Panc1 (cell line): ENCODE data around the gene C12orf43. TPM values are rescaled to one million over a fixed set of nuclear protein-coding genes. Genes with fewer than 3 reads are reported as not detected.

Source experiments
- ATAC-seq: fragments of 200-7000 bp; cut with Tn5 transposase; 2 replicates; pipeline ENCODE4 v1.9.1; 2020; ENCODE audit warnings: mild to moderate bottlenecking, moderate library complexity
- BruUV-seq: library from RNA; stranded (reverse); fragments of 400-500 nt; replicated peaks from 2 replicates; lab custom pipeline; 2021; lab: Mats Ljungman, UMichigan
- CTCF ChIA-PET: fragments of 300-600 bp; sonication (Branson Sonifier 250); formaldehyde crosslinking; loops from one replicate; lab custom pipeline; 2022; ENCODE audit warnings: antibody characterized with exemption; lab: Charles Lee
- POLR2A ChIA-PET: fragments of 300-600 bp; sonication (Branson Sonifier 250); formaldehyde crosslinking; loops from one replicate; lab custom pipeline; 2022; ENCODE audit warnings: antibody characterized with exemption; lab: Charles Lee
- DNase-seq: peaks from one replicate; pipeline ENCODE4 v3.0.0-alpha.2; 2010; ENCODE audit warnings: low read depth, low spot score
- H3K27ac ChIP-seq: 2 replicates; pipeline ENCODE4 v1.5.1; 2011; ENCODE audit warnings: mild to moderate bottlenecking, low read length, inconsistent platforms
- H3K27me3 ChIP-seq: fragments of 200-500 bp; sonication (Bioruptor generic); 2 replicates; pipeline ENCODE4 v1.6.0; 2014; ENCODE audit warnings: low read length, inconsistent platforms; ENCODE audit not compliant: control insufficient read depth, insufficient read depth
- H3K36me3 ChIP-seq: fragments of 200-500 bp; sonication (Bioruptor generic); 2 replicates; pipeline ENCODE4 v1.5.1; 2014; ENCODE audit warnings: inconsistent platforms, mild to moderate bottlenecking, low read length, moderate library complexity; ENCODE audit not compliant: control insufficient read depth, insufficient read depth
- H3K4me1 ChIP-seq: 2 replicates; pipeline ENCODE4 v1.5.1; 2011; ENCODE audit warnings: inconsistent platforms, mild to moderate bottlenecking, low read length, moderate library complexity; ENCODE audit not compliant: control insufficient read depth, insufficient read depth
- H3K4me3 ChIP-seq, 2 experiments: 2 replicates each; pipeline ENCODE4 v1.5.1; 2011 to 2012; ENCODE audit warnings: low read depth in 2 of 2, low read length in 2 of 2, mild to moderate bottlenecking in 2 of 2, inconsistent platforms in 1 of 2, moderate library complexity in 1 of 2
- H3K9me3 ChIP-seq: fragments of 200-500 bp; sonication (Bioruptor generic); 2 replicates; pipeline ENCODE4 v1.5.1; 2014; ENCODE audit warnings: low read depth, mild to moderate bottlenecking, inconsistent platforms, low read length, moderate library complexity; ENCODE audit not compliant: control insufficient read depth, insufficient read depth
- CTCF ChIP-seq: fragments of 450-650 bp; IDR thresholded peaks from 2 replicates; pipeline ENCODE4 v1.5.1; 2017; ENCODE audit warnings: mild to moderate bottlenecking
- POLR2AphosphoS5 ChIP-seq: IDR thresholded peaks from 2 replicates; pipeline ENCODE4 v1.6.1; 2012; ENCODE audit warnings: mild to moderate bottlenecking, low read depth, low read length, moderate library complexity
- SIN3A ChIP-seq: IDR thresholded peaks from 2 replicates; pipeline ENCODE4 v1.6.1; 2012; ENCODE audit warnings: low read depth, mild to moderate bottlenecking, low read length, moderate library complexity, borderline replicate concordance; ENCODE audit not compliant: insufficient read depth
- TCF7L2 ChIP-seq: IDR thresholded peaks from 2 replicates; pipeline ENCODE4 v1.6.1; 2011; ENCODE audit warnings: mild to moderate bottlenecking, low read depth, low read length, inconsistent platforms
- in situ Hi-C: cut with HindIII; loops from 2 replicates; pipeline ENCODE4 v1.10.0; 2016; ENCODE audit warnings: low sequenced_read_pairs, low pct_unique_long_range_greater_than_20kb
- intact Hi-C: fragments of 100-400 bp; cut with micrococcal nuclease; formaldehyde crosslinking; loops from one replicate; pipeline ENCODE4 v1.10.0; 2022; ENCODE audit not compliant: unreplicated experiment
- total RNA-seq: library from RNA; stranded (reverse); gene quantifications from one replicate; pipeline ENCODE4 v1.2.1, GENCODE V29; 2021; ENCODE audit not compliant: unreplicated experiment
- TF ChIP-seq, protein P1 (sequence below), 2 experiments: IDR thresholded peaks; 2 replicates each; pipeline ENCODE4 v1.6.1; 2011 to 2012; ENCODE audit warnings: low read depth in 2 of 2, control low read depth in 1 of 2, low read length in 1 of 2, mild to moderate bottlenecking in 1 of 2, moderate library complexity in 1 of 2; ENCODE audit not compliant: insufficient read depth in 1 of 2

The C12orf43 gene
- total RNA-seq, 1 experiment from 2014 or later = 20.7 TPM

GRCh38 chr12:121061831-121062230, 45.5 kb upstream of the C12orf43 start:
- no peak for DNase-seq
- Histone ChIP-seq H3K4me1 (peaks cover 4% of the 10 kb centered on the region; the same call in 1 of the 2 replicates), H3K4me3 (no peak overlapping the region), H3K27ac (no peak overlapping the region), H3K9me3 (no peaks in the 10 kb centered on the region), H3K36me3 (no peaks in the 10 kb centered on the region), H3K27me3 (peaks cover 3% of the 10 kb centered on the region; the same call in 1 of the 2 replicates)
- ATAC-seq = no peak
- ChIA-PET CTCF (interaction anchor here (0.5 kb wide), 1 partner anchor 33 kb away, joined by 7 read pairs; no protein-coding TSS in a partner anchor), POLR2A (no interaction called here)
- in situ Hi-C loops (no loop called here), intact Hi-C loops (loop anchor here (2.0 kb wide), 1 partner anchor 35 kb away; no protein-coding TSS in a partner anchor)
- TF ChIP-seq CTCF (peak; percentile 63; the same call in 1 of the 2 replicates), TCF7L2 (no peak), POLR2AphosphoS5 (no peak), SIN3A (no peak)
- TF ChIP-seq, protein P1, sequence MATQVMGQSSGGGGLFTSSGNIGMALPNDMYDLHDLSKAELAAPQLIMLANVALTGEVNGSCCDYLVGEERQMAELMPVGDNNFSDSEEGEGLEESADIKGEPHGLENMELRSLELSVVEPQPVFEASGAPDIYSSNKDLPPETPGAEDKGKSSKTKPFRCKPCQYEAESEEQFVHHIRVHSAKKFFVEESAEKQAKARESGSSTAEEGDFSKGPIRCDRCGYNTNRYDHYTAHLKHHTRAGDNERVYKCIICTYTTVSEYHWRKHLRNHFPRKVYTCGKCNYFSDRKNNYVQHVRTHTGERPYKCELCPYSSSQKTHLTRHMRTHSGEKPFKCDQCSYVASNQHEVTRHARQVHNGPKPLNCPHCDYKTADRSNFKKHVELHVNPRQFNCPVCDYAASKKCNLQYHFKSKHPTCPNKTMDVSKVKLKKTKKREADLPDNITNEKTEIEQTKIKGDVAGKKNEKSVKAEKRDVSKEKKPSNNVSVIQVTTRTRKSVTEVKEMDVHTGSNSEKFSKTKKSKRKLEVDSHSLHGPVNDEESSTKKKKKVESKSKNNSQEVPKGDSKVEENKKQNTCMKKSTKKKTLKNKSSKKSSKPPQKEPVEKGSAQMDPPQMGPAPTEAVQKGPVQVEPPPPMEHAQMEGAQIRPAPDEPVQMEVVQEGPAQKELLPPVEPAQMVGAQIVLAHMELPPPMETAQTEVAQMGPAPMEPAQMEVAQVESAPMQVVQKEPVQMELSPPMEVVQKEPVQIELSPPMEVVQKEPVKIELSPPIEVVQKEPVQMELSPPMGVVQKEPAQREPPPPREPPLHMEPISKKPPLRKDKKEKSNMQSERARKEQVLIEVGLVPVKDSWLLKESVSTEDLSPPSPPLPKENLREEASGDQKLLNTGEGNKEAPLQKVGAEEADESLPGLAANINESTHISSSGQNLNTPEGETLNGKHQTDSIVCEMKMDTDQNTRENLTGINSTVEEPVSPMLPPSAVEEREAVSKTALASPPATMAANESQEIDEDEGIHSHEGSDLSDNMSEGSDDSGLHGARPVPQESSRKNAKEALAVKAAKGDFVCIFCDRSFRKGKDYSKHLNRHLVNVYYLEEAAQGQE (IDR thresholded peaks at IDR 0.05; ENCODE audit: insufficient read depth in 1 of 2, low read depth in 2 of 2, low read length in 1 of 2) = no peak
- no TSS peak for BruUV-seq

DNA sequence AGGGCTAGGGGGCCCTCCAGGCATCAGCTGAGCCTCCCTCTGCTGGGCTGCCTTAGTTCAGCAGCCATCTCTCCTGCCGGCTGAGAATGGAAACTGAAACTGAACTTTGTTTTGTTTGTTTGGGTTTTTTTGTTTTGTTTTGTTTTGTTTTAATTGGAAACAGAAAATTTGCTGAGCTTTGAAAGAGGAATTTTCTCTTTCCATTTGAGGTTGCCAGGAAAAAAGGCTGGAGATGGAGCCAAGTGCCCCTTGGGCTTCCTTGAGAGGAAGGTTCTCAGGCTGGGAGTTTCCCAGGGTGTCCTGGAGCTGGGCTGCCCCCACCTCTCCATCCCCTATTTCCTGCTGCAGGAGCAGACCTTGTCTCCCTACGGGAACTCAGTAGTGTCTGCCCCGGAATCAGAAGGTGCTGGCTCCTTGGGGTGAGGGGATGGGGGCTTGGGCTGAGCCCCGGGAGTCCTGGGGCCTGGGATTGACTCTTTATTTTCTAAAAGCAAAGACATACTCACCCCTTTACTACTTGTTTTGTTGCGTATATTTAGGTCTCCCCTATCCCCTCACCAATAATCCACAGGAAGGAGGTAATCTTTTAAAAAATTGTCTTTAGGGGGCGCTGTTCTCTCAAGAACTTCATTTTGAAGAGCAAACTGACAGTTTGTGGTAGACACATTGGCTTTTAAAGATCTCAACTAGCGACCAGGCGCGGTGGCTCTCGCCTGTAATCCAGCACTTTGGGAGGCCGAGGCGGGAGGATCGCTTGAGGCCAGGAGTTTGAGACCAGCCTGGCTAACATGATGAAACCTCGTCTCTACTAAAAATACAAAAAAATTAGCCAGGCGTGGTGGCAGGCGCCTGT, 44.1 kb upstream of the C12orf43 start:
- CTCF ChIA-PET = interaction anchor here (0.5 to 0.9 kb wide), 4 partner anchors 55 to 275 kb away, joined by 3 to 8 read pairs (median 5); no protein-coding TSS in a partner anchor
- in situ Hi-C loops = no loop called here
- Histone ChIP-seq H3K9me3 (no peaks in the 10 kb centered on the region), H3K27me3 (peaks cover 3% of the 10 kb centered on the region; the same call in 1 of the 2 replicates), H3K4me1 (peaks cover 4% of the 10 kb centered on the region; the same call in 1 of the 2 replicates), H3K27ac (peak overlapping the region; percentile 65), H3K4me3 (peak overlapping the region; percentile 29 to 49), H3K36me3 (no peaks in the 10 kb centered on the region)
- POLR2A ChIA-PET = interaction anchor here (0.7 kb wide), 1 partner anchor 390 kb away, joined by 3 read pairs; no protein-coding TSS in a partner anchor
- peak; percentile 30 for DNase-seq
- ATAC-seq = peak; percentile 94
- intact Hi-C loops = loop anchor here (1.0 to 2.0 kb wide), 2 partner anchors 36 to 170 kb away; no protein-coding TSS in a partner anchor
- TF ChIP-seq, protein P1 (IDR thresholded peaks at IDR 0.05; ENCODE audit: insufficient read depth in 1 of 2, low read depth in 2 of 2, low read length in 1 of 2) = no peak
- TF ChIP-seq CTCF (peak; percentile 78), TCF7L2 (no peak)
- BruUV-seq = no TSS peak
